IMR-90 (cell line): ENCODE data around the gene LEP. TPM values are rescaled to one million over a fixed set of nuclear protein-coding genes. Genes with fewer than 3 reads are reported as not detected.

Source experiments
- ATAC-seq: fragments of 200-7000 bp; cut with Tn5 transposase; 2 replicates; pipeline ENCODE4 v1.9.1; 2020; ENCODE audit warnings: low read depth, mild to moderate bottlenecking, moderate library complexity
- BruUV-seq: library from RNA; stranded (reverse); fragments of 400-500 nt; replicated peaks from 2 replicates; lab custom pipeline; 2021; lab: Mats Ljungman, UMichigan
- CTCF ChIA-PET: fragments of 300-600 bp; formaldehyde crosslinking; extraction: SDS; loops from one replicate; lab custom pipeline; 2021; ENCODE audit warnings: antibody characterized with exemption; lab: Yijun Ruan, JAX
- POLR2A ChIA-PET: fragments of 300-600 bp; sonication (Branson Sonifier 250); formaldehyde crosslinking; loops from one replicate; lab custom pipeline; 2022; ENCODE audit warnings: antibody characterized with exemption; ENCODE audit not compliant: unreplicated experiment; lab: Charles Lee
- DNase-seq: peaks from one replicate; pipeline ENCODE4 v3.0.0; 2013
- H2AFZ ChIP-seq: replicated peaks from 2 replicates; pipeline ENCODE3; 2013; ENCODE audit warnings: low read length, mild to moderate bottlenecking; ENCODE audit not compliant: poor library complexity
- H2AK5ac ChIP-seq: 2 replicates; pipeline ENCODE4 v1.6.1; 2013; ENCODE audit warnings: low read depth, low read length, inconsistent platforms
- H2AK9ac ChIP-seq: replicated peaks from 2 replicates; pipeline ENCODE3; 2013; ENCODE audit warnings: mild to moderate bottlenecking, low read depth, low read length, moderate library complexity; ENCODE audit not compliant: poor library complexity
- H2BK120ac ChIP-seq: 2 replicates; pipeline ENCODE4 v1.6.1; 2013; ENCODE audit warnings: low read depth, low read length, inconsistent platforms
- H2BK15ac ChIP-seq: 3 replicates; pipeline ENCODE4 v1.6.1; 2013; ENCODE audit warnings: low read depth, low read length, inconsistent platforms
- H2BK20ac ChIP-seq: 2 replicates; pipeline ENCODE4 v1.6.1; 2013; ENCODE audit warnings: low read depth, mild to moderate bottlenecking, inconsistent platforms, low read length, moderate library complexity
- H2BK5ac ChIP-seq: 2 replicates; pipeline ENCODE4 v1.6.1; 2013; ENCODE audit warnings: mild to moderate bottlenecking, low read depth, low read length, inconsistent platforms; ENCODE audit not compliant: poor library complexity, severe bottlenecking
- H3K14ac ChIP-seq: replicated peaks from 2 replicates; pipeline ENCODE4 v1.6.1; 2013; ENCODE audit warnings: low read depth, low read length, inconsistent platforms
- H3K18ac ChIP-seq: 2 replicates; pipeline ENCODE4 v1.6.1; 2013; ENCODE audit warnings: low read depth, low read length, control low read depth
- H3K23ac ChIP-seq: 2 replicates; pipeline ENCODE4 v1.6.1; 2013; ENCODE audit warnings: low read depth, low read length, inconsistent platforms
- H3K27ac ChIP-seq: 2 replicates; pipeline ENCODE4 v1.5.1; 2013; ENCODE audit warnings: mild to moderate bottlenecking, control low read depth, low read length; ENCODE audit not compliant: insufficient read depth
- H3K27me3 ChIP-seq: 2 replicates; pipeline ENCODE4 v1.6.1; 2013; ENCODE audit warnings: low read length; ENCODE audit not compliant: control insufficient read depth, insufficient read depth
- H3K36me3 ChIP-seq: 2 replicates; pipeline ENCODE4 v1.6.1; 2013; ENCODE audit warnings: low read length, mixed read lengths; ENCODE audit not compliant: control insufficient read depth, insufficient read depth
- H3K4ac ChIP-seq: 2 replicates; pipeline ENCODE4 v1.6.1; 2013; ENCODE audit warnings: low read depth, low read length, inconsistent platforms
- H3K4me1 ChIP-seq: 2 replicates; pipeline ENCODE4 v1.6.1; 2013; ENCODE audit warnings: low read length, mixed read lengths; ENCODE audit not compliant: control insufficient read depth, insufficient read depth
- H3K4me2 ChIP-seq: 2 replicates; pipeline ENCODE4 v1.6.1; 2013; ENCODE audit warnings: low read depth, mild to moderate bottlenecking, control low read depth, low read length, moderate library complexity
- H3K4me3 ChIP-seq: 2 replicates; pipeline ENCODE4 v1.5.1; 2013; ENCODE audit warnings: low read depth, mild to moderate bottlenecking, control low read depth, low read length, moderate library complexity; ENCODE audit not compliant: insufficient read depth
- H3K56ac ChIP-seq: 2 replicates; pipeline ENCODE4 v1.6.1; 2013; ENCODE audit warnings: low read length, inconsistent platforms; ENCODE audit not compliant: insufficient read depth; ENCODE audit errors: extremely low read depth
- H3K79me1 ChIP-seq, 2 experiments: 2 replicates each; pipeline ENCODE4 v1.6.1; 2013; ENCODE audit warnings: low read length in 2 of 2, inconsistent platforms in 1 of 2, low read depth in 1 of 2
- H3K9ac ChIP-seq: 2 replicates; pipeline ENCODE4 v1.6.1; 2013; ENCODE audit warnings: low read depth, low read length, control low read depth
- H3K9me1 ChIP-seq: 2 replicates; pipeline ENCODE4 v1.6.1; 2013; ENCODE audit warnings: low read length, inconsistent platforms; ENCODE audit not compliant: insufficient read depth
- H3K9me3 ChIP-seq: 2 replicates; pipeline ENCODE4 v1.6.1; 2013; ENCODE audit warnings: low read length; ENCODE audit not compliant: control insufficient read depth, insufficient read depth
- H4K20me1 ChIP-seq: 2 replicates; pipeline ENCODE4 v1.6.1; 2013; ENCODE audit warnings: low read length, inconsistent platforms; ENCODE audit not compliant: insufficient read depth
- H4K5ac ChIP-seq: 2 replicates; pipeline ENCODE4 v1.6.1; 2013; ENCODE audit warnings: mild to moderate bottlenecking, low read depth, low read length, control low read depth
- H4K8ac ChIP-seq, 2 experiments: 2 replicates each; pipeline ENCODE4 v1.6.1; 2013; ENCODE audit warnings: low read depth in 2 of 2, low read length in 2 of 2, control low read depth in 1 of 2, inconsistent platforms in 1 of 2
- H4K91ac ChIP-seq: 2 replicates; pipeline ENCODE4 v1.6.1; 2013; ENCODE audit warnings: low read depth, low read length, inconsistent platforms; ENCODE audit not compliant: insufficient read depth
- BHLHE40 ChIP-seq: fragments of 150-350 bp; IDR thresholded peaks from 2 replicates; pipeline ENCODE4 v1.6.1; 2016; ENCODE audit warnings: mild to moderate bottlenecking, low read depth, low read length
- CEBPB ChIP-seq: IDR thresholded peaks from 2 replicates; pipeline ENCODE4 v1.6.1; 2012; ENCODE audit warnings: low read depth, low read length, improper control_type of control experiment
- CHD1 ChIP-seq: IDR thresholded peaks from 2 replicates; pipeline ENCODE4 v1.6.1; 2012; ENCODE audit warnings: low read depth, low read length, improper control_type of control experiment
- FOS ChIP-seq: fragments of 150-350 bp; IDR thresholded peaks from 2 replicates; pipeline ENCODE4 v1.6.1; 2016; ENCODE audit warnings: low read depth, low read length
- MAFK ChIP-seq: IDR thresholded peaks from 2 replicates; pipeline ENCODE4 v1.6.1; 2012; ENCODE audit warnings: low read depth, low read length, improper control_type of control experiment
- MAZ ChIP-seq: IDR thresholded peaks from 2 replicates; pipeline ENCODE4 v1.6.1; 2012; ENCODE audit warnings: low read depth, mild to moderate bottlenecking, low read length, improper control_type of control experiment, moderate library complexity, borderline replicate concordance
- MXI1 ChIP-seq: IDR thresholded peaks from 2 replicates; pipeline ENCODE4 v1.6.1; 2012; ENCODE audit warnings: low read depth, mild to moderate bottlenecking, low read length, moderate library complexity, borderline replicate concordance
- NFE2L2 ChIP-seq: fragments of 150-350 bp; IDR thresholded peaks from 2 replicates; pipeline ENCODE4 v1.6.1; 2016; ENCODE audit warnings: low read depth, mild to moderate bottlenecking, low read length
- POLR2A ChIP-seq: IDR thresholded peaks from 2 replicates; pipeline ENCODE4 v1.6.1; 2012; ENCODE audit warnings: mild to moderate bottlenecking, low read depth, low read length
- RAD21 ChIP-seq: IDR thresholded peaks from 2 replicates; pipeline ENCODE4 v1.6.1; 2012; ENCODE audit warnings: low read length, improper control_type of control experiment
- RCOR1 ChIP-seq: IDR thresholded peaks from 2 replicates; pipeline ENCODE4 v1.6.1; 2012; ENCODE audit warnings: mild to moderate bottlenecking, low read length, improper control_type of control experiment; ENCODE audit not compliant: insufficient replicate concordance
- SMC3 ChIP-seq: fragments of 150-350 bp; IDR thresholded peaks from 2 replicates; pipeline ENCODE4 v1.6.1; 2016; ENCODE audit warnings: low read depth, mild to moderate bottlenecking, antibody characterized with exemption, low read length, moderate library complexity
- WGBS, 2 experiments: methylation state at CpG; one replicate each; pipeline versions ENCODE4 v1.1.5 to v1.1.7; 2013; ENCODE audit warnings: missing lambda C conversion rate in 2 of 2; ENCODE audit not compliant: insufficient read length in 1 of 2; ENCODE audit errors: extremely low coverage in 2 of 2; 5-methylcytosine and 5-hydroxymethylcytosine counted together
- dilution Hi-C: fragments of 300-500 bp; cut with HindIII; formaldehyde crosslinking; loops from one replicate; pipeline ENCODE4 v1.14.3; 2018; ENCODE audit warnings: low sequenced_read_pairs; ENCODE audit not compliant: unreplicated experiment
- in situ Hi-C: fragments of 300-500 bp; cut with MboI; formaldehyde crosslinking; loops from 3 replicates; pipeline ENCODE4 v1.14.3; 2019; ENCODE audit warnings: low sequenced_read_pairs, inconsistent platforms, mixed read lengths
- intact Hi-C: fragments of 100-400 bp; cut with micrococcal nuclease; formaldehyde crosslinking; loops from 2 replicates; pipeline ENCODE4 v1.10.0; 2022
- polyA plus RNA-seq, 3 experiments: library from polyadenylated mRNA; depleted of rRNA; stranded (reverse); fragments of >200 nt; gene quantifications; 2 replicates each; pipeline ENCODE4 v1.2.3, GENCODE V29; 2012; ENCODE audit warnings: low replicate concordance in 1 of 3
- total RNA-seq: library from RNA; depleted of rRNA; stranded (reverse); fragments of >200 nt; gene quantifications from 2 replicates; pipeline ENCODE4 v1.2.3, GENCODE V29; 2012
- TF ChIP-seq, protein P1 (sequence below): fragments of 150-350 bp; IDR thresholded peaks from 2 replicates; pipeline ENCODE4 v1.6.1; 2017; ENCODE audit warnings: mild to moderate bottlenecking, antibody characterized with exemption, low read length, low read depth
- TF ChIP-seq, protein P2 (sequence below): fragments of 150-350 bp; IDR thresholded peaks from 2 replicates; pipeline ENCODE4 v1.6.1; 2016; ENCODE audit warnings: low read depth, mild to moderate bottlenecking, low read length, moderate library complexity, borderline replicate concordance

Gene LEP
- total and polyA plus RNA-seq, 2 of the 4 experiments (the other 2 are of a cell fraction), result not detected

DNA sequence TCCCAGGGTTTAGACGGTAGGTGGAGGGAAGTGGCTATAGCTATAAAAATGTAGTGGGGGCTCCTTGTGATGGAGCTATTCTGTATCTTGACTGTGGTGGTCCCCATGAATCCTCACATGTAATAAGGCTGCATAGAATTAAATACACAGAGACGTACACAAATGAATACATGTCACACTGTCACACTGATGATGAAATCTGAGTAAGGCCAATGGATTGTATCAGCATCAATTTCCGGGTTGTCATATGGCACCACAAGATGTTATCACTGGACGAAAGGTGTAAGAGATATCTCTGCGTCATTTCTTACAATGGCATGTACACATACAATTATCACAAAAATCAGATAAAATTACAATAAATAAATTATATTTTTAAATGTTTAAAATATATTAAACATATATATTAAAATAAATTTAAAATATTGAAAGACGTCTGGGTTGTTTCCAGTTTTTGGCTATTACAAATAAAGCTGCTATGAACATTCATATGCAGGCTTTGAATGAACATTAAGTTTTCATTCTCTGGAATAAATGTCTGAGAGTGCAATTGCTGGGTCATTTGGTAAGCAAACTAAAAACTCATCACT lies 38.1 kb downstream of the LEP start:
- ChIA-PET POLR2A (no interaction called here), CTCF (no interaction called here)
- H3K9ac ChIP-seq, result no peak overlapping the region
- H3K27me3 ChIP-seq, result peaks cover 22% of the 10 kb centered on the region
- TF ChIP-seq FOS, result no peak
- no peak for TF ChIP-seq NFE2L2
- TF ChIP-seq BHLHE40, result no peak
- no peak for TF ChIP-seq CEBPB
- no peak for TF ChIP-seq MXI1
- TF ChIP-seq RCOR1, result no peak
- TF ChIP-seq, protein P1, sequence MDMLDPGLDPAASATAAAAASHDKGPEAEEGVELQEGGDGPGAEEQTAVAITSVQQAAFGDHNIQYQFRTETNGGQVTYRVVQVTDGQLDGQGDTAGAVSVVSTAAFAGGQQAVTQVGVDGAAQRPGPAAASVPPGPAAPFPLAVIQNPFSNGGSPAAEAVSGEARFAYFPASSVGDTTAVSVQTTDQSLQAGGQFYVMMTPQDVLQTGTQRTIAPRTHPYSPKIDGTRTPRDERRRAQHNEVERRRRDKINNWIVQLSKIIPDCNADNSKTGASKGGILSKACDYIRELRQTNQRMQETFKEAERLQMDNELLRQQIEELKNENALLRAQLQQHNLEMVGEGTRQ, result no peak
- TF ChIP-seq RAD21, result no peak
- TF ChIP-seq SMC3, result no peak
- no peak for TF ChIP-seq MAZ
- no peak for TF ChIP-seq MAFK
- TF ChIP-seq CHD1, result no peak
- TF ChIP-seq, protein P2, sequence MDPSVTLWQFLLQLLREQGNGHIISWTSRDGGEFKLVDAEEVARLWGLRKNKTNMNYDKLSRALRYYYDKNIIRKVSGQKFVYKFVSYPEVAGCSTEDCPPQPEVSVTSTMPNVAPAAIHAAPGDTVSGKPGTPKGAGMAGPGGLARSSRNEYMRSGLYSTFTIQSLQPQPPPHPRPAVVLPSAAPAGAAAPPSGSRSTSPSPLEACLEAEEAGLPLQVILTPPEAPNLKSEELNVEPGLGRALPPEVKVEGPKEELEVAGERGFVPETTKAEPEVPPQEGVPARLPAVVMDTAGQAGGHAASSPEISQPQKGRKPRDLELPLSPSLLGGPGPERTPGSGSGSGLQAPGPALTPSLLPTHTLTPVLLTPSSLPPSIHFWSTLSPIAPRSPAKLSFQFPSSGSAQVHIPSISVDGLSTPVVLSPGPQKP, result no peak
- TF ChIP-seq POLR2A, result no peak
- no peak overlapping the region for H3K4me2 ChIP-seq
- H4K5ac ChIP-seq, result no peak overlapping the region
- no peak overlapping the region for H3K18ac ChIP-seq
- WGBS, 2 experiments, result no CpG with 5 or more reads among the region's 6 CpGs
- no peak overlapping the region for H4K8ac ChIP-seq
- DNase-seq (no peak), ATAC-seq (no peak)
- peaks cover 13% of the 10 kb centered on the region for H3K9me3 ChIP-seq
- intact Hi-C loops, result no loop called here
- H4K91ac ChIP-seq, result no peak overlapping the region
- no peaks in the 10 kb centered on the region; the same call in 1 of the 2 replicates for H3K9me1 ChIP-seq
- no peak overlapping the region for H3K27ac ChIP-seq
- no peak overlapping the region for H2AK5ac ChIP-seq
- dilution Hi-C loops, result no loop called here
- H3K4me1 ChIP-seq, result no peaks in the 10 kb centered on the region
- no peak overlapping the region for H3K4ac ChIP-seq
- H2AK9ac ChIP-seq, result no peak overlapping the region
- no peaks in the 10 kb centered on the region for H3K79me1 ChIP-seq
- H3K4me3 ChIP-seq, result no peak overlapping the region
- in situ Hi-C loops, result no loop called here
- BruUV-seq, result no TSS peak
- H3K23ac ChIP-seq, result no peak overlapping the region
- no peak overlapping the region for H3K14ac ChIP-seq
- no peak overlapping the region for H2AFZ ChIP-seq
- H4K20me1 ChIP-seq, result no peaks in the 10 kb centered on the region
- no peak overlapping the region for H2BK20ac ChIP-seq
- no peaks in the 10 kb centered on the region for H3K36me3 ChIP-seq
- H3K56ac ChIP-seq, result no peak overlapping the region
- no peak overlapping the region for H2BK120ac ChIP-seq
- no peak overlapping the region for H2BK15ac ChIP-seq
- H2BK5ac ChIP-seq, result no peak overlapping the region
